Measurements from ENCODE around the gene SLC8B1.

GRCh38 chr12:113295886-113296556, 38.9 kb downstream of the SLC8B1 start:
- TF ChIP-seq MEIS2 (IDR thresholded peaks at IDR 0.05; ENCODE audit: partially characterized antibody) (no peak), NCOA1 (IDR thresholded peaks at IDR 0.05; ENCODE audit: low read depth) (no peak), ZNF431 (CRISPR knock-in tag; IDR thresholded peaks at IDR 0.05) (no peak)
- TF ChIP-seq, protein P1, sequence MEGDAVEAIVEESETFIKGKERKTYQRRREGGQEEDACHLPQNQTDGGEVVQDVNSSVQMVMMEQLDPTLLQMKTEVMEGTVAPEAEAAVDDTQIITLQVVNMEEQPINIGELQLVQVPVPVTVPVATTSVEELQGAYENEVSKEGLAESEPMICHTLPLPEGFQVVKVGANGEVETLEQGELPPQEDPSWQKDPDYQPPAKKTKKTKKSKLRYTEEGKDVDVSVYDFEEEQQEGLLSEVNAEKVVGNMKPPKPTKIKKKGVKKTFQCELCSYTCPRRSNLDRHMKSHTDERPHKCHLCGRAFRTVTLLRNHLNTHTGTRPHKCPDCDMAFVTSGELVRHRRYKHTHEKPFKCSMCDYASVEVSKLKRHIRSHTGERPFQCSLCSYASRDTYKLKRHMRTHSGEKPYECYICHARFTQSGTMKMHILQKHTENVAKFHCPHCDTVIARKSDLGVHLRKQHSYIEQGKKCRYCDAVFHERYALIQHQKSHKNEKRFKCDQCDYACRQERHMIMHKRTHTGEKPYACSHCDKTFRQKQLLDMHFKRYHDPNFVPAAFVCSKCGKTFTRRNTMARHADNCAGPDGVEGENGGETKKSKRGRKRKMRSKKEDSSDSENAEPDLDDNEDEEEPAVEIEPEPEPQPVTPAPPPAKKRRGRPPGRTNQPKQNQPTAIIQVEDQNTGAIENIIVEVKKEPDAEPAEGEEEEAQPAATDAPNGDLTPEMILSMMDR (IDR thresholded peaks at IDR 0.05 in 2 of 3, conservative IDR thresholded peaks at IDR 0.05 in 1 of 3; ENCODE audit: insufficient read depth in 2 of 3, low read depth in 1 of 3, low read length in 3 of 3) = no peak

All from K562 (cell line).